T-cell (primary cell): ENCODE results near the gene ESPNL. TPM values are rescaled to one million over a fixed set of nuclear protein-coding genes. Genes with fewer than 3 reads are reported as not detected.

Experiments used
- ATAC-seq, 4 experiments: fragments of 200-7000 bp in 3 of 4; fragments of 150-1000 bp in 1 of 4; cut with Tn5 transposase; replicated peaks in 1 of 4; 1 replicate in 3 of 4; 2 replicates in 1 of 4; pipeline ENCODE4 v1.10.0; 2021; ENCODE audit warnings: moderate library complexity in 3 of 4, mild to moderate bottlenecking in 2 of 4, moderate number of reproducible peaks in 1 of 4
- CTCF ChIA-PET, 2 donors: fragments of 300-600 bp; sonication (Branson Sonifier 250); formaldehyde crosslinking; loops; one replicate each; lab custom pipeline; 2022; ENCODE audit warnings: antibody characterized with exemption in 2 of 2; lab: Charles Lee
- POLR2A ChIA-PET, 2 donors: fragments of 300-600 bp; sonication (Branson Sonifier 250); formaldehyde crosslinking; loops; one replicate each; lab custom pipeline; 2022; ENCODE audit warnings: antibody characterized with exemption in 2 of 2; lab: Charles Lee
- DNase-seq, 35 experiments: peaks; one replicate each; pipeline versions ENCODE4 v3.0.0 to v3.0.0-alpha.2; 2013 to 2023
- H3K27ac ChIP-seq: one replicate; pipeline ENCODE4 v1.5.1; 2013; ENCODE audit warnings: low read length
- H3K27me3 ChIP-seq, 2 experiments: replicated peaks in 1 of 2; 1 replicate in 1 of 2; 2 replicates in 1 of 2; pipeline versions ENCODE4 v1.6.1 to v1.7.0; 2013; ENCODE audit warnings: low read length in 1 of 2, mixed read lengths in 1 of 2; ENCODE audit not compliant: control insufficient read depth in 2 of 2, insufficient read depth in 2 of 2; ENCODE audit errors: extremely low read depth in 1 of 2
- H3K36me3 ChIP-seq, 2 donors: 1 replicate in 1 of 2; 2 replicates in 1 of 2; pipeline versions ENCODE4 v1.6.1 to v1.7.0; 2013; ENCODE audit warnings: low read length in 1 of 2; ENCODE audit not compliant: control insufficient read depth in 2 of 2, insufficient read depth in 1 of 2; ENCODE audit errors: extremely low read depth in 1 of 2
- H3K4me1 ChIP-seq, 2 experiments: 1 replicate in 1 of 2; 2 replicates in 1 of 2; pipeline versions ENCODE4 v1.6.1 to v1.7.0; 2013; ENCODE audit warnings: low read length in 2 of 2, mixed read lengths in 1 of 2; ENCODE audit not compliant: insufficient read depth in 2 of 2, control insufficient read depth in 1 of 2; ENCODE audit errors: extremely low read depth in 1 of 2
- H3K4me3 ChIP-seq, 2 donors: 1 replicate in 1 of 2; 2 replicates in 1 of 2; pipeline versions ENCODE4 v1.5.1 to v1.7.0; 2013; ENCODE audit warnings: mild to moderate bottlenecking in 2 of 2, low read length in 1 of 2, moderate library complexity in 1 of 2; ENCODE audit not compliant: control insufficient read depth in 1 of 2; ENCODE audit errors: extremely low read depth in 1 of 2
- H3K9me3 ChIP-seq: 2 replicates; pipeline ENCODE4 v1.7.0; 2013
- H3K27ac Mint-ChIP-seq, 2 donors: one replicate each; pipeline ENCODE4 v1.8.0; 2020 to 2021; ENCODE audit warnings: mild to moderate bottlenecking in 2 of 2, mixed read lengths in 2 of 2
- H3K27me3 Mint-ChIP-seq, 2 donors: one replicate each; pipeline ENCODE4 v1.8.0; 2021 to 2022; ENCODE audit warnings: mixed read lengths in 2 of 2
- H3K36me3 Mint-ChIP-seq: one replicate; pipeline ENCODE4 v1.8.0; 2021; ENCODE audit warnings: mixed read lengths
- H3K4me1 Mint-ChIP-seq, 3 donors: one replicate each; pipeline ENCODE4 v1.8.0; 2020 to 2022; ENCODE audit warnings: mixed read lengths in 3 of 3, mild to moderate bottlenecking in 1 of 3
- H3K4me3 Mint-ChIP-seq, 3 donors: one replicate each; pipeline ENCODE4 v1.8.0; 2020 to 2022; ENCODE audit warnings: mild to moderate bottlenecking in 3 of 3, mixed read lengths in 3 of 3, moderate library complexity in 3 of 3
- H3K9me3 Mint-ChIP-seq, 3 donors: one replicate each; pipeline ENCODE4 v1.8.0; 2020 to 2022; ENCODE audit warnings: mixed read lengths in 3 of 3
- WGBS: methylation state at CpG from one replicate; pipeline ENCODE4 v1.1.5; 2013; ENCODE audit warnings: missing lambda C conversion rate; ENCODE audit not compliant: insufficient coverage; 5-methylcytosine and 5-hydroxymethylcytosine counted together
- total RNA-seq, 35 experiments: library from RNA in 6 of 35; stranded (reverse) in 6 of 35; fragments of 120-200 nt in 1 of 35; gene quantifications; one replicate each; pipeline versions ENCODE4 v1.2.1 to v1.2.4 and lab custom pipeline; 2013 to 2026

The ESPNL gene
- total RNA-seq, 5 donors from 2014 or later (not counting 1 experiment from before 2014, with no cell fraction given), result 0.10 to 0.44 (median 0.25) TPM; not detected in 2

DNA sequence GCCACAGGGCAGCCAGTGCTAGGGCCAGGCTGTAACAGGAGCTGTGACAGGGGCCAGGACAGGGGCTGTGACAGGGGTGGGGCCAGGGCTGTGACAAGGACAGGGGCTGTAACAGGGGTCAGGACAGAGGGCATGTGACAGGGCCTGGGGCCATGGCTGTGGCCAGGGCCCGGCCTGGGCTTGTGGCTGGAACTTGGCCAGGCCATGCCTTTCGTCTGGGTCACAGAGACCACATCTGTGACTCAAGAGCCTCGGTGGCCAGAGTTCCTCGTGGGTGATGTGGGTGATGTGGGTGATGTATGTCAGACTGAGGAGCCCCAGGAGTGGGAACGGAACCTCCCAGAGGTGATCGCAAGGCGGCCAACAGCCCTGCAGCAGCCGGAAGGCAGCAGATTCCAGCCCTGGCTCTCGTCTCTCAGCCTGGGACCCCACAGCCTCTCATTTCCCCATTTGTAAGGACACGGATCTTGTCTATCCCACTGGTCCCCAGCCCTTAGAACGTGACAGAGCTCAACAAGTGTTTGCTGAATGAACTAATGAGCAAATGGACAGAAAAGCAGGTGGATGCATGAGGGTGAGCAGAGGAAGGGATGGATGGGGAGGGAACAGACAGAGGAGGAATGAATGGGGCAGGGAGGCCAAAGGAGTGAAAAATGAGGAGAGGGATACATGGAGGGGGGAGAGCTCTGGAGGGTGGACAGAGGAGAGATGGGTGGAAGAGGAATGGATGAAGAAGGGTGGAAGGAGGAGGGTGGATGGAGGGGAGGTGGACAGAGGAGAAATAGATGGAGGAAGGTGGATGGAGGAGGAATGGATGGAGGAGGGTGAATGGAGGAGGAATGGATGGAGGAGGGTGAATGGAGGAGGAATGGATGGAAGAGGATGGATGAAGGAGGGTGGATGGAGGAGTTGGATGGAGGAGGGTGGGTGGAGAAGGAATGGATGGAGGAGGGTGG is 17.3 kb downstream of the ESPNL start:
- Histone ChIP-seq H3K9me3 (peaks cover 4% of the 10 kb centered on the region), H3K36me3 (no peaks in the 10 kb centered on the region), H3K27me3 (peaks cover 0 to 45% of the 10 kb centered on the region in 2 experiments), H3K27ac (no peak overlapping the region), H3K4me3 (no peak overlapping the region), H3K4me1 (no peaks in the 10 kb centered on the region)
- peaks cover 3% of the 10 kb centered on the region for H3K36me3 Mint-ChIP-seq
- ChIA-PET CTCF (no interaction called here), POLR2A (no interaction called here)
- no peak overlapping the region for H3K27ac Mint-ChIP-seq
- no peaks in the 10 kb centered on the region for H3K4me1 Mint-ChIP-seq
- no peak for DNase-seq
- 68% methylated on average over 5 of the region's 11 CpGs for WGBS
- ATAC-seq, result no peak
- no peak overlapping the region for H3K4me3 Mint-ChIP-seq
- peaks cover 0 to 11% of the 10 kb centered on the region in 2 donors for H3K27me3 Mint-ChIP-seq
- H3K9me3 Mint-ChIP-seq, result peaks cover 6 to 10% (median 10%) of the 10 kb centered on the region in 3 donors

DNA sequence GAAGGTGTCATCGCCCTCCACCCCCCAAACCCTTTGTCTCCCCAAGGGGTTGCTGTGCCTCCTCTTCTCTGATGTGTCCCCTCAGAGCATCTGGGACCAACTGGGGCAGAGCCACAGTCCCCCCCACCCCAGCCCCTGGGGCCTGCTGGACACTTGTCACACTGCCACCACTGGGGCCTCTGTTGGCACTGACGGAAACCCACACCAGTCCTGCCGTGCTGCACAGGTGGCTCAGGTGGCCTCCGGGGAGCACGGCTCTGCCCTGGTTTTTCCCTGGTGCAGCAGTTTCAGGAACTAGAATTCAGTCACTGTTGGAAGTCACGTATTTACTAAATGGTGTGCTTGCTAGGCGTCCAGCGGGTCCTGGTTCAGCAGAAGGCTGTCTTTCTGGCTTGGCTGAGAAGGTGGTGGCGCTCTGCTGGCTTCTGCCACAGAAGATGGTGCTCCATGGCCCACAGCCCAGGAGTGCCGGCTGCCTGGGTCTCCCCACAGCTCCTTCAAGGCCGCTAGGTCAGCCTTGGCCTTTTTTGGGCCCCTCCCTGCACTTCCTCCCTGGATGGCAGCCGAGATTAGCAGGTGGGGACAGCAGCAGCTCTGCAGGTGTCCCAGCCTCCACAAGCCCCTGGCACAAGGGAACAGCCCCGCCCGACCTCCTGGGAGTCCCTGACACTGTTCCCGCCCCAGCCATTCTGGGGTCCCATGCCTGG is 19.8 kb downstream of the ESPNL start:
- Histone ChIP-seq H3K27me3 (peaks cover 0 to 46% of the 10 kb centered on the region in 2 experiments), H3K4me1 (no peaks in the 10 kb centered on the region), H3K4me3 (no peak overlapping the region), H3K36me3 (no peaks in the 10 kb centered on the region), H3K27ac (no peak overlapping the region), H3K9me3 (no peaks in the 10 kb centered on the region)
- H3K9me3 Mint-ChIP-seq, result no peaks in the 10 kb centered on the region
- ATAC-seq (no peak), DNase-seq (no peak)
- ChIA-PET CTCF (interaction anchor here in 1 of 2 donors (0.6 kb wide), 1 partner anchor 9 kb away, joined by 3 read pairs; no protein-coding TSS in a partner anchor), POLR2A (interaction anchor here in 1 of 2 donors (0.6 to 0.7 kb wide), 2 partner anchors 432 to 1275 kb away, joined by 4 to 9 read pairs; no protein-coding TSS in a partner anchor)
- H3K27me3 Mint-ChIP-seq, result peaks cover 0 to 11% of the 10 kb centered on the region in 2 donors
- H3K27ac Mint-ChIP-seq, result no peak overlapping the region
- H3K4me1 Mint-ChIP-seq, result no peaks in the 10 kb centered on the region
- no peak overlapping the region for H3K4me3 Mint-ChIP-seq
- WGBS, result 53% methylated on average over 15 of the region's 15 CpGs
- no peaks in the 10 kb centered on the region for H3K36me3 Mint-ChIP-seq

DNA sequence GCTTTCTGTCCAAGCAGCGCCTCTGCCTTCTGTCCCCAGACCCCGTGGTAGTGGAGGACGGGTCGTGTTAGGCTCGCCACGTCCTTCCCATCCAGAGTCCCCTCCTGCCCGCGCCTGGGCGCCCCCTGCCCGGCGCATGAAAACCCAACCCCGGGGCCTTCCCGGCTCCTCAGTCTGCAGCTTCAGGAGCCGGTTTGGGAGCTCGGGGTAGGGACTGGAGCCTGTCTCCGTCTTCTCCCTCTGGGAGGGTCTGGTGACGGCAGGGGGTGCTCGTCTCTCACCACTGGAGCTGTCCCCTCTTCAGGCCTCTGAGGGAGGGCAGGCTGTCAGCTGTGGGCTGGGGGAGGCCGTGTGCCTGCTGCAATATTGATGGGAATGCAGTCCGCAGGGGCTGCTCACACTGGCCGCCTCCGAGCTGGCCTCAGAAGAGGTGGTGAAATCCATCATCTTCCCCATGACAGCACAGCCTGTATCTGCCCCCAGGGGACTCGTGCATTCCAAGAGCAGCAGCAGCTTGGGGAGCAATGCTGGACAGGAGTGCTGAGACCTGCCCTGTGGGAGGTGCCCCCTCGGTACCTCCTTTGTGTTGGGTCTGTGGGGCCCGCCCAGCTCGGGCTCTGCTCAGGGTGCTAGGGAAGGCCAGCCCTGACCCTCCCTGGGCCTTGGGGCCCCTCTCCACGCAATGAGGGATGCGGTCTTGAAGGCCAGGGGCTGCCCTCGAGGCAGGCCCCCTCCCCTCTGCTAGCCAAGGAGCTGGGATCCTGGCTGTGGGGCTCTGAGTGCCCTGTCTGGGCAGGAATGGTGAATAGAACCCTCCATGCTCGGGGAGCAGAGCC is 20.5 kb downstream of the ESPNL start:
- Mint-ChIP-seq H3K4me3 (no peak overlapping the region), H3K27ac (no peak overlapping the region), H3K4me1 (no peaks in the 10 kb centered on the region), H3K9me3 (no peaks in the 10 kb centered on the region), H3K36me3 (no peaks in the 10 kb centered on the region), H3K27me3 (peaks cover 0 to 11% of the 10 kb centered on the region in 2 donors)
- Histone ChIP-seq H3K27me3 (peaks cover 0 to 46% of the 10 kb centered on the region in 2 experiments), H3K9me3 (no peaks in the 10 kb centered on the region), H3K36me3 (no peaks in the 10 kb centered on the region), H3K27ac (no peak overlapping the region), H3K4me3 (no peak overlapping the region), H3K4me1 (no peaks in the 10 kb centered on the region)
- ChIA-PET CTCF (no interaction called here), POLR2A (interaction anchor here in 1 of 2 donors (0.6 kb wide), 1 partner anchor 433 kb away, joined by 4 read pairs; no protein-coding TSS in a partner anchor)
- DNase-seq, result no peak
- WGBS, result 61% methylated on average over 26 of the region's 30 CpGs
- ATAC-seq, result no peak

DNA sequence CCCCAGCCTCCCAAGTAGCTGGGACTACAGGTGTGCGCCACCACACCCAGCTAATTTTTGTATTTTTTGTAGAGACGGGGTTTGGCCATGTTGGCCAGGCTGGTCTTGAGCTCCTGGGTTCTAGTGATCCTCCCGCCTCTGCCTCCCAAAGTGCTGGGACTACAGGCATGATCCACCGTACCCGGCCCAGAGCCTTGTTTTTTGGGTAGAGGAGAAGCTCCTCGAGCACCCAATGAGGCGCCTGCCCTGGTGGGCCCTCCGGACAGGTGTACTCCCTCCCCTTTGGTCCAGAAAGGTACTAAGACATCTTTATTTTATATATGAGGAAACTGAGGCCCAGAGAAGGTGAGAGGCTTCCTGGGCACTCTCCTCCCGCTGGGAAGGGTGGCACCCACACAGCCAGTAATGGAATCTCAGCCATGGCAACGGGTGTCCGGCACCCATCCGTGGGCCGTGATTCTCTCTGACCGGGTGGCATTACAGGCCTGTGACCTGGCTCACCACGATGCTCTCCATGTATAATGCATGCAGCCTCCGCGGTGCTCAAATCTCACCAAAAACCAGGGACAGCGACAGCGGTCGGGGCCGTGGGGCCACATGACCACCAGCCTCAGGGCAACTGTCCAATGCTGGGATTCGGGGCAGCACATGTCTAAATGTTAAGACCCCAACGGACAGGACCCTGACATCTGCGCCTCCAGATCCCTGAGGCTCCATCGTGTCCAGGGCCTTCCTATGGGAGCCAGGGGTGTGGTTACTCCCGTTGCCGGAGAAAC is 21.6 kb downstream of the ESPNL start:
- Histone ChIP-seq H3K4me1 (no peaks in the 10 kb centered on the region), H3K27me3 (peaks cover 0 to 38% of the 10 kb centered on the region in 2 experiments), H3K9me3 (no peaks in the 10 kb centered on the region), H3K4me3 (no peak overlapping the region), H3K27ac (no peak overlapping the region), H3K36me3 (no peaks in the 10 kb centered on the region)
- Mint-ChIP-seq H3K9me3 (no peaks in the 10 kb centered on the region), H3K4me1 (no peaks in the 10 kb centered on the region), H3K36me3 (no peaks in the 10 kb centered on the region), H3K4me3 (no peak overlapping the region), H3K27ac (no peak overlapping the region), H3K27me3 (peaks cover 0 to 11% of the 10 kb centered on the region in 2 donors)
- CTCF ChIA-PET, result no interaction called here
- ATAC-seq, result no peak
- POLR2A ChIA-PET, result no interaction called here
- 90% methylated on average over 20 of the region's 27 CpGs for WGBS
- DNase-seq, result no peak

DNA sequence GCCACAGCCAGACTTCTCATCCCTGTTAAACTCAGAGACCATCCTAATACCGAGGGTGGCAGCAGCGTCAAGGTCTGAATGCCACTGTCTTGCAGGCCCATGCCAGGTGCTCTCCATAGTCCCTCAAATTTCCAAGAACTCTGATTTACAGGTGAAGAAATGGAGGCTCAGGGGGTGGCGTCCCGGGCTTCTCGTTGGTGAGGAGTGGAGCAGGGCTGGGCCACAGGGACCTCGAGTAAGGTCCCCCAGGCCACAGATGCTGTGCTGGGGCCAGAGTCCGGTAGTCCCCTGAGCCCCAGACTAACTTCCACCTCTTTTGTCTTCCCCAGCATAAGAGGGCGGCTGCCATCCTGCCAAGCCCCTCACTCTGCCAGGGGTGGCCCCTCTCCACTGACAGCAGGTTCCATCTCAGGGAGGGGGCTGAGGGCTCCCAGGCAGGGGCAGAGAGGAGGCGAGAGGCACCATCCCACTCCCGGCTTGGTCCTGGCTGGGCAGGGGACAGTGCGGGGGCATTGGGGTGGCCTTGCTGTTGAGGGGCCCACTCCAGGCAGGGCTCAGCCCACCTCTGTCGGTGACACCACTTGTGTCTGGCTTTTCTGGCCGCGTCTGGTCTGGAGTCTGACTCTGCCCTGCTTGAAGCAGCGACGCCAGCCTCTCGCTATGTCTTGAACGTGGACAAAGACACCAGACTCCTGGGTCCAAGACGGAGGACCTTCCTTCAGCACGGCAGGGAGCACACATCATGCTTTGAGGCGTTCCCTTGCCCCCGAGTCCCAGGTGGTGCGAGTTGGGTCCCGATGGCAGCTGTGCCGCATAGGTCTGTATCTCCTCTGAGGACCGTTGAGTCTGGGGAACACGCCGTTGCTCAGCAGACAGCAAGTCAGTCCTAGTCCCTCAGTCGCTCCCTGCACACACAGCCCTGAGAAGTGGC is 22.4 kb downstream of the ESPNL start:
- DNase-seq, result no peak
- no peak overlapping the region for H3K27ac ChIP-seq
- peaks cover 0 to 6% of the 10 kb centered on the region in 2 experiments for H3K4me1 ChIP-seq
- H3K36me3 Mint-ChIP-seq, result no peaks in the 10 kb centered on the region
- H3K36me3 ChIP-seq, result no peaks in the 10 kb centered on the region
- no peaks in the 10 kb centered on the region for H3K4me1 Mint-ChIP-seq
- H3K27me3 ChIP-seq, result peaks cover 0 to 31% of the 10 kb centered on the region in 2 experiments
- peaks cover 0 to 9% of the 10 kb centered on the region in 2 donors for H3K27me3 Mint-ChIP-seq
- POLR2A ChIA-PET, result no interaction called here
- H3K4me3 Mint-ChIP-seq, result no peak overlapping the region
- no peak overlapping the region for H3K4me3 ChIP-seq
- 87% methylated on average over 23 of the region's 29 CpGs for WGBS
- CTCF ChIA-PET, result no interaction called here
- H3K9me3 Mint-ChIP-seq, result no peaks in the 10 kb centered on the region
- H3K9me3 ChIP-seq, result no peaks in the 10 kb centered on the region
- no peak for ATAC-seq
- H3K27ac Mint-ChIP-seq, result no peak overlapping the region
